ENCODE measurements around the gene PRKN. TPM values are rescaled to one million over a fixed set of nuclear protein-coding genes. Genes with fewer than 3 reads are reported as not detected.

The PRKN gene
- total and polyA plus RNA-seq, 9 of the 15 experiments (the other 6 are each of a cell fraction or from before 2014, with no cell fraction given), result 0.03 to 0.96 (median 0.15) TPM; not detected in 2

- TF ChIP-seq, protein P1, sequence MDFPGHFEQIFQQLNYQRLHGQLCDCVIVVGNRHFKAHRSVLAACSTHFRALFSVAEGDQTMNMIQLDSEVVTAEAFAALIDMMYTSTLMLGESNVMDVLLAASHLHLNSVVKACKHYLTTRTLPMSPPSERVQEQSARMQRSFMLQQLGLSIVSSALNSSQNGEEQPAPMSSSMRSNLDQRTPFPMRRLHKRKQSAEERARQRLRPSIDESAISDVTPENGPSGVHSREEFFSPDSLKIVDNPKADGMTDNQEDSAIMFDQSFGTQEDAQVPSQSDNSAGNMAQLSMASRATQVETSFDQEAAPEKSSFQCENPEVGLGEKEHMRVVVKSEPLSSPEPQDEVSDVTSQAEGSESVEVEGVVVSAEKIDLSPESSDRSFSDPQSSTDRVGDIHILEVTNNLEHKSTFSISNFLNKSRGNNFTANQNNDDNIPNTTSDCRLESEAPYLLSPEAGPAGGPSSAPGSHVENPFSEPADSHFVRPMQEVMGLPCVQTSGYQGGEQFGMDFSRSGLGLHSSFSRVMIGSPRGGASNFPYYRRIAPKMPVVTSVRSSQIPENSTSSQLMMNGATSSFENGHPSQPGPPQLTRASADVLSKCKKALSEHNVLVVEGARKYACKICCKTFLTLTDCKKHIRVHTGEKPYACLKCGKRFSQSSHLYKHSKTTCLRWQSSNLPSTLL (IDR thresholded peaks at IDR 0.05), result no peak
- TF ChIP-seq TCF7 (IDR thresholded peaks at IDR 0.05; ENCODE audit: borderline replicate concordance) (no peak), STAT6 (CRISPR knock-in tag; IDR thresholded peaks at IDR 0.05) (no peak), ZNF347 (CRISPR knock-in tag; IDR thresholded peaks at IDR 0.05; ENCODE audit: low read depth) (no peak), BRF1 (IDR thresholded peaks at IDR 0.05; ENCODE audit: borderline replicate concordance, extremely low read depth, insufficient read length) (no peak), ZNF586 (CRISPR knock-in tag; conservative IDR thresholded peaks at IDR 0.05) (no peak), FOXP4 (CRISPR knock-in tag; IDR thresholded peaks at IDR 0.05; ENCODE audit: borderline replicate concordance) (no peak), ESRRA (IDR thresholded peaks at IDR 0.05; ENCODE audit: borderline replicate concordance, low read depth) (no peak), NR3C1 (CRISPR knock-in tag; IDR thresholded peaks at IDR 0.05) (no peak), JUNB (CRISPR knock-in tag; conservative IDR thresholded peaks at IDR 0.05) (no peak), ARHGAP35 (IDR thresholded peaks at IDR 0.05; ENCODE audit: partially characterized antibody) (no peak), SMARCA5 (IDR thresholded peaks at IDR 0.05) (no peak)
- TF ChIP-seq, protein P2, sequence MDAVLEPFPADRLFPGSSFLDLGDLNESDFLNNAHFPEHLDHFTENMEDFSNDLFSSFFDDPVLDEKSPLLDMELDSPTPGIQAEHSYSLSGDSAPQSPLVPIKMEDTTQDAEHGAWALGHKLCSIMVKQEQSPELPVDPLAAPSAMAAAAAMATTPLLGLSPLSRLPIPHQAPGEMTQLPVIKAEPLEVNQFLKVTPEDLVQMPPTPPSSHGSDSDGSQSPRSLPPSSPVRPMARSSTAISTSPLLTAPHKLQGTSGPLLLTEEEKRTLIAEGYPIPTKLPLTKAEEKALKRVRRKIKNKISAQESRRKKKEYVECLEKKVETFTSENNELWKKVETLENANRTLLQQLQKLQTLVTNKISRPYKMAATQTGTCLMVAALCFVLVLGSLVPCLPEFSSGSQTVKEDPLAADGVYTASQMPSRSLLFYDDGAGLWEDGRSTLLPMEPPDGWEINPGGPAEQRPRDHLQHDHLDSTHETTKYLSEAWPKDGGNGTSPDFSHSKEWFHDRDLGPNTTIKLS (IDR thresholded peaks at IDR 0.05; ENCODE audit: borderline replicate concordance, low read depth), result no peak
Measured at GRCh38 chr6:162190981-162191380, 536.6 kb downstream of the PRKN start (continued).
